ENCODE data around the gene UBE3B.

Gene UBE3B

GRCh38 chr12:109532721-109533486, 55.5 kb downstream of the UBE3B start:
- DNase-seq (ENCODE audit: low spot score), result no peak

- DNase-seq (ENCODE audit: low spot score), result no peak
These were observed 56.0 kb downstream of the UBE3B start for GRCh38 chr12:109533487-109533740.

- no peak for DNase-seq (ENCODE audit: low spot score)
These were observed 57.0 kb downstream of the UBE3B start for GRCh38 chr12:109534456-109534855.

GRCh38 chr12:109535231-109535862, 57.9 kb downstream of the UBE3B start:
- no peak for DNase-seq (ENCODE audit: low spot score)

- DNase-seq (ENCODE audit: low spot score), result no peak
These were observed 58.4 kb downstream of the UBE3B start for GRCh38 chr12:109535863-109536250.

- no peak for DNase-seq (ENCODE audit: low spot score)
These were observed 59.7 kb downstream of the UBE3B start for GRCh38 chr12:109537136-109537535.

- no peak for DNase-seq (ENCODE audit: low spot score)
These were observed 60.9 kb downstream of the UBE3B start for GRCh38 chr12:109538191-109538863.

- no peak for DNase-seq (ENCODE audit: low spot score)
These were observed 62.1 kb downstream of the UBE3B start for GRCh38 chr12:109539508-109539907.

- DNase-seq (ENCODE audit: low spot score), result peak; percentile 42
These were observed 63.3 kb downstream of the UBE3B start for GRCh38 chr12:109540526-109541412.

- no peak for DNase-seq (ENCODE audit: low spot score)
These were observed 63.9 kb downstream of the UBE3B start for GRCh38 chr12:109541413-109541726.

- no peak for DNase-seq (ENCODE audit: low spot score)
These were observed 64.6 kb downstream of the UBE3B start for GRCh38 chr12:109542014-109542413.

- DNase-seq (ENCODE audit: low spot score), result no peak
These were observed 65.4 kb downstream of the UBE3B start for GRCh38 chr12:109542876-109543275.

- DNase-seq (ENCODE audit: low spot score), result no peak
These were observed 67.6 kb downstream of the UBE3B start for GRCh38 chr12:109544955-109545531.

GRCh38 chr12:109545826-109546225, 68.4 kb downstream of the UBE3B start:
- no peak for DNase-seq (ENCODE audit: low spot score)

- DNase-seq (ENCODE audit: low spot score), result no peak
These were observed 69.9 kb downstream of the UBE3B start for GRCh38 chr12:109547286-109547685.

GRCh38 chr12:109548258-109548657, 70.8 kb downstream of the UBE3B start:
- DNase-seq (ENCODE audit: low spot score), result no peak

- no peak for DNase-seq (ENCODE audit: low spot score)
These were observed 72.3 kb downstream of the UBE3B start for GRCh38 chr12:109549613-109550270.

- DNase-seq (ENCODE audit: low spot score), result no peak
These were observed 72.8 kb downstream of the UBE3B start for GRCh38 chr12:109550281-109550680.

GRCh38 chr12:109551108-109551507, 73.7 kb downstream of the UBE3B start:
- DNase-seq (ENCODE audit: low spot score), result no peak

- no peak for DNase-seq (ENCODE audit: low spot score)
These were observed 75.5 kb downstream of the UBE3B start for GRCh38 chr12:109552971-109553370.

- DNase-seq (ENCODE audit: low spot score), result no peak
These were observed 76.0 kb downstream of the UBE3B start for GRCh38 chr12:109553483-109553882.
